Osteocyte (in vitro differentiated cells): ENCODE data around the gene REST. TPM values are rescaled to one million over a fixed set of nuclear protein-coding genes. Genes with fewer than 3 reads are reported as not detected.
"Not testable (repeated sequence)": the region's sequence is repeated elsewhere in the genome, so short reads cannot be mapped to it uniquely, and the experiment has no call there.

Experiments used
- DNase-seq: peaks from one replicate; pipeline ENCODE4 v3.0.0; 2021; ENCODE audit warnings: mixed read lengths; ENCODE audit not compliant: unreplicated experiment; ENCODE audit errors: extremely low spot score
- H3K27ac Mint-ChIP-seq: one replicate; pipeline ENCODE4 v1.8.0; 2021; ENCODE audit warnings: mild to moderate bottlenecking, mixed read lengths; ENCODE audit not compliant: unreplicated experiment
- H3K27me3 Mint-ChIP-seq: one replicate; pipeline ENCODE4 v1.8.0; 2021; ENCODE audit warnings: mixed read lengths; ENCODE audit not compliant: unreplicated experiment
- H3K36me3 Mint-ChIP-seq: one replicate; pipeline ENCODE4 v1.8.0; 2021; ENCODE audit warnings: mixed read lengths; ENCODE audit not compliant: unreplicated experiment
- H3K4me1 Mint-ChIP-seq: one replicate; pipeline ENCODE4 v1.8.0; 2021; ENCODE audit warnings: mixed read lengths; ENCODE audit not compliant: unreplicated experiment
- H3K4me3 Mint-ChIP-seq: one replicate; pipeline ENCODE4 v1.8.0; 2021; ENCODE audit warnings: mild to moderate bottlenecking, moderate library complexity, mixed read lengths; ENCODE audit not compliant: unreplicated experiment
- H3K9me3 Mint-ChIP-seq: one replicate; pipeline ENCODE4 v1.8.0; 2021; ENCODE audit warnings: mixed read lengths; ENCODE audit not compliant: unreplicated experiment
- total RNA-seq: library from RNA; stranded (reverse); gene quantifications from 2 replicates; pipeline ENCODE4 v1.2.1, GENCODE V29; 2021
- TF ChIP-seq, protein P1 (sequence below): fragments of 200-600 bp; sonication (generic); IDR thresholded peaks from 2 replicates; pipeline ENCODE4 v1.5.0; 2021; ENCODE audit warnings: antibody characterized with exemption, mild to moderate bottlenecking, moderate library complexity

The REST gene
- total RNA-seq, 1 donor from 2014 or later, result 55.5 TPM

DNA sequence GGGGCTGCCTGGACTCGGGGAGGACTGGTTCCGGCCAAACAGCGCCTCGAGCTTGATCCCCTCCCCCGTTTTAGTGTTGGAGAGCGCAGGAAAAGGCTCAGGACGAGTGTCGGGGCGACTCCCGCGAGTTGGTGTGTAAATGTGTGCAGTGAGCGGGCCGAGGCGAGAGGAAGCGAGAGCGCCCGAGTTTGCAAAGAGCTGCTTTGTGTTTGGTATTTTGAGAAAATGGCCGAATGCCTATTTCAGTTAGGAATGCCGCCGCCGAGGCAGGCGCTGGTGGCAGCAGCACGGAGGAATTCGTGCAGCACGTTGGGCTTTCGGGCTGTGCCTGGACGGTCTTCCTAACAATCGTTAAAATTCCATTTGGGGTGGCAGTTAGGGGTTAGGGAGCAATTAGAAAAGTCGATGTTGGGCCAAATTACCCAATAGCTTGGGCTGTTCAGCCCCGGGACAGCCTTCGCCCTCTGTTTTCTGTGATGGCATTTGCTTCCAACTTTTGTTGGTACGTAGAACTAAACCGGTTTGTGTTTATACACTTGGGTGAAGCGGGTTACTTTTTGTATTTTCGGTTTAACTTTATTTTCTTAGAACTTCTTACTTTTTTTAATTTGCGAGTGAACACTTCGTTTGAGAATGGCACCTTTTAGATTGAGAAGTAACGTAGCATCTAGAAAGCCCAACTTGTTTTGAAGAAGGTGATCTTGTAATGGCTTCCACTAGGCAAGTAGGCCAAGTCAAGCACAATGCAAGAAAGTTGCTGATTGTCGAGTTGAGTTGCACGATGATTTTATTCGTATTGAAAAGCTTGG, 1.6 kb downstream of the REST start:
- H3K4me3 Mint-ChIP-seq, result peak overlapping the region; percentile 86

DNA sequence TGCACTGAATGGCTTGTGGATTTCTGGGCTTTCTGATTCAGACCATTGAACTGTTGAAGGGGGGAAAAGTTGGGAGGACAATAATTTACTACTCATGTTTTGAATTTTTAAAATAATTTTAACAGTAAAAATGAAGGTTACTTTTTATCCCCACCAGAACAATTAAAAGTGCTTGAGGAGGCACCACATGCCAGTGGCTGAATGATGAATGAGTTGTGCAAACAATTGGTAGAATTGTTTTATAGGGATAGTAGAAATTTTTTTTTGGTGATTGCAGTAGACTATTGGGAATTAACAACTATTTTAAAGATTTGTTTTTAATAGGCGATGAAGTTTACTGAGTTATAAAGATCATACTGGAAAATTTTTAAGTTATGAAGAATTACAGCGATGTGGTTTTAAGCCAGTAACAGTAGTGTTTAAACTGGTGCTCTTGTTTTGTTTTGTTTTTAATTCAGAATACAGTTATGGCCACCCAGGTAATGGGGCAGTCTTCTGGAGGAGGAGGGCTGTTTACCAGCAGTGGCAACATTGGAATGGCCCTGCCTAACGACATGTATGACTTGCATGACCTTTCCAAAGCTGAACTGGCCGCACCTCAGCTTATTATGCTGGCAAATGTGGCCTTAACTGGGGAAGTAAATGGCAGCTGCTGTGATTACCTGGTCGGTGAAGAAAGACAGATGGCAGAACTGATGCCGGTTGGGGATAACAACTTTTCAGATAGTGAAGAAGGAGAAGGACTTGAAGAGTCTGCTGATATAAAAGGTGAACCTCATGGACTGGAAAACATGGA, 2.7 kb downstream of the REST start:
- no peak for DNase-seq
- Mint-ChIP-seq H3K27ac (peak overlapping the region; percentile 87), H3K4me1 (peaks cover 40% of the 10 kb centered on the region), H3K9me3 (no peaks in the 10 kb centered on the region), H3K36me3 (peaks cover 13% of the 10 kb centered on the region), H3K4me3 (peak overlapping the region; percentile 86), H3K27me3 (peaks cover 7% of the 10 kb centered on the region)
- TF ChIP-seq, protein P1, sequence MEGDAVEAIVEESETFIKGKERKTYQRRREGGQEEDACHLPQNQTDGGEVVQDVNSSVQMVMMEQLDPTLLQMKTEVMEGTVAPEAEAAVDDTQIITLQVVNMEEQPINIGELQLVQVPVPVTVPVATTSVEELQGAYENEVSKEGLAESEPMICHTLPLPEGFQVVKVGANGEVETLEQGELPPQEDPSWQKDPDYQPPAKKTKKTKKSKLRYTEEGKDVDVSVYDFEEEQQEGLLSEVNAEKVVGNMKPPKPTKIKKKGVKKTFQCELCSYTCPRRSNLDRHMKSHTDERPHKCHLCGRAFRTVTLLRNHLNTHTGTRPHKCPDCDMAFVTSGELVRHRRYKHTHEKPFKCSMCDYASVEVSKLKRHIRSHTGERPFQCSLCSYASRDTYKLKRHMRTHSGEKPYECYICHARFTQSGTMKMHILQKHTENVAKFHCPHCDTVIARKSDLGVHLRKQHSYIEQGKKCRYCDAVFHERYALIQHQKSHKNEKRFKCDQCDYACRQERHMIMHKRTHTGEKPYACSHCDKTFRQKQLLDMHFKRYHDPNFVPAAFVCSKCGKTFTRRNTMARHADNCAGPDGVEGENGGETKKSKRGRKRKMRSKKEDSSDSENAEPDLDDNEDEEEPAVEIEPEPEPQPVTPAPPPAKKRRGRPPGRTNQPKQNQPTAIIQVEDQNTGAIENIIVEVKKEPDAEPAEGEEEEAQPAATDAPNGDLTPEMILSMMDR, result no peak

More for the DNA sequence above, 1.6 kb downstream of the REST start:
- peak; percentile 85 for DNase-seq
- Mint-ChIP-seq H3K27me3 (peaks cover 7% of the 10 kb centered on the region), H3K9me3 (no peaks in the 10 kb centered on the region), H3K4me1 (peaks cover 38% of the 10 kb centered on the region), H3K27ac (peak overlapping the region; percentile 87), H3K36me3 (peaks cover 13% of the 10 kb centered on the region)
- TF ChIP-seq, protein P1, result no peak

DNA sequence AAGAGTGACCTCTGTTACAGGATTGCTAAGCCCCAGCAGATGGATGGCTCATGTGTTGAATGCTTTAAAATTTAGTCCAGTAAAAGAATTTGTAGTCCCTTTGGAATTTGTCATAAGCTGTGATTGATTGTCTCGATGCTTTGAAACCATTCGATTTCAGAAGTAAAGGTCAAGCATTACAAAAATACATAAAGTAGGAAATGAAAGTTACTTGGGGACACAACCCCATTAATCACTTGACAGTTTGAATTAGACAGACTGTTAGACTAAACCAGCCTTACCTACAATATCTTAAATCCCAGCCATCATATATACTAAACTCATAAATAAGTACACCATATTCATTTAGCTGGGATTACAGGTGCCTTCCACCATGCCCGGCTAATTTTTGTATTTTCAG, 6.6 kb downstream of the REST start:
- DNase-seq, result no peak
- H3K27ac Mint-ChIP-seq, result no peak overlapping the region
- no peak overlapping the region for H3K4me3 Mint-ChIP-seq
- TF ChIP-seq, protein P1, result no peak
- no peaks in the 10 kb centered on the region for H3K27me3 Mint-ChIP-seq
- peaks cover 41% of the 10 kb centered on the region for H3K4me1 Mint-ChIP-seq
- no peaks in the 10 kb centered on the region for H3K9me3 Mint-ChIP-seq
- peaks cover 20% of the 10 kb centered on the region for H3K36me3 Mint-ChIP-seq

DNA sequence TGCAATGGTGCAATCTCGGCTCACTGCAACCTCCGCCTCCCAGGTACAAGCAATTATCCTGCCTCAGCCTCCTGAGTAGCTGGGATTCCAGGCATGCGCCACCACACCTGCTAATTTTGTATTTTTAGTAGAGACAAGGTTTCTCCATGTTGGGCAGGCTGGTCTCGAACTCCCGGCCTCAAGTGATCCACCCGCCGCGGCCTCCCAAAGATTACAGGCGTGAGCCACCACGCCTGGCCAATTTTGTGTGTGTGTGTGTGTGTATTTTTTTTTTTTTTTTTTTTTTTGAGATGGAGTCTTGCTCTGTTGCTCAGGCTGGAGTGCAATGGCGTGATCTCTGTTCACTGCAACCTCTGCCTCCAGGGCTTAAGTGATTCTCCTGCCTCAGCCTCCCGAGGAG, 7.3 kb downstream of the REST start:
- H3K4me1 Mint-ChIP-seq, result peaks cover 35% of the 10 kb centered on the region
- H3K36me3 Mint-ChIP-seq, result peaks cover 24% of the 10 kb centered on the region
- not testable (repeated sequence) for H3K27me3 Mint-ChIP-seq, H3K4me3 Mint-ChIP-seq, H3K27ac Mint-ChIP-seq, H3K9me3 Mint-ChIP-seq
- DNase-seq, result peak; percentile 23

DNA sequence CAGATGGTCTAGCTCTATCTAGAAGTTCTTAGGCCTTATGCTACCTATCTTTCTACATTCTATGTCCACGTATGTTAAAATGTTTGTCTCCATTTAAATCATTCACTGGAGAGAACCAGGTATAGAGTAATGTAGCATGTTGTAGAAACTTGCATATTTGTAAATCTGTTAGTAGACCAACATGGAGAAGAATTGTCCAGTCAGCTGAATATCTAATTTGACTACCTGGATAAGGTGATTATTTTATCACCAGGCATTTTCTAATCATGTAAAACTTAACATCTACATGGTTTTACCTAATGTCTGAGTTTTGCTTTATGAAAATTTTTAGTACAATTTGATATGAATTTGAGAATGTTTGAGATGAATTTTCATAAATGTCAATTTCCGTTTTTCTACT, 19.5 kb downstream of the REST start:
- H3K36me3 Mint-ChIP-seq, result peaks cover 52% of the 10 kb centered on the region
- no peak overlapping the region for H3K27ac Mint-ChIP-seq

More for the DNA sequence above, 19.5 kb downstream of the REST start:
- TF ChIP-seq, protein P1, result no peak
- Mint-ChIP-seq H3K9me3 (peaks cover 4% of the 10 kb centered on the region), H3K4me1 (no peaks in the 10 kb centered on the region), H3K4me3 (no peak overlapping the region), H3K27me3 (no peaks in the 10 kb centered on the region)
- no peak for DNase-seq
